ENCODE results near the gene MAGI2.

MAGI2 gene

GRCh38 chr7:79241288-79242060 is 212.0 kb downstream of the MAGI2 start:
- DNase-seq = no peak

DNA sequence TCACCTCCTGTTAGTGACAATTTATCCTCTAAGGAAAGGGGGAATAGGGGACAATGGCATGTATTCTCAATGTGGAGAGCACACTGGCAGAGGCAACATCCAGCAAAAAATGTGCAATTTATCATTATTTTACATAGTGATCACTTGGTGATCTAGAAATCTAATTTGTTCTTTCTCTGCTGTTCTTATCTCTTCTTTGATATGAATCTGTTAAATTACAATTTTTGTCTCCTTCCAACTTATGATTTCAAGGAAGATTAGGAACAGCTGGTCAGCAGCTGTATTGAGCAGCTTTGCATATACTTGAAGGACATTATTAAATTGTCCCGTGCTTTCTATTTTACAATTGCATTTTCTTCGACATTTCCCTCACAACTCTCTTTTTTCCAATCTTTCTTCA is 213.1 kb downstream of the MAGI2 start:
- DNase-seq = no peak

DNA sequence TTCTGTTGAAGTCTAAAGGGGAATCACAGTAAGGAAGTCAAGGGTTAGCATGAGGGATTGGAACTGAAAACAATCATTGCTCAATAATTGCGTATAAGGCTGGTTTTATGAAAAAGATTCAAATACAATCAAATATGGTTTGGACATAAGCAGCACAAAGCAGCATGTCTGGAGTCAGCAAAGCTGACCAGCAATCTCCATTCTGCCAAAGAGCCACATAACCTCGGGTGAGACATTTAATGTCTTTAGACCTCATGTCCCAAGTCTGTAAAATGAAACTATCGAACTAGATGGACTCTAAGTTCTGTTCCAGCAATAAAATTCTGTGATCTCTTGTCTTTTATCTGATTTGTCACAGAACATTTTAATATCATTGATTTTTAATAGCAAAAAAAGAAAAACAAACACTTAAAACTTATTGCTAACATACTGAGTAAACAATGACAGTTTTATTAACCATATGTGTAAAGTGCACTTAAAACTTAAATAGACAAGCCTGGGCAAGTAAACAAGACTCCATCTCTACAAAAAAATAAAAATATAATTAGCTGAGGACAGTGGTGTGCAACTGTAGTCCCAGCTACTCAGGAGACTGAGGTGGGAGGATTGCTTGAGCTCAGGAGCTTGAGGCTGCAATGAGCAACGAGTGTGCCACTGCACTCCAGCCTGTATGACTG is 217.0 kb downstream of the MAGI2 start:
- no peak for DNase-seq

DNA sequence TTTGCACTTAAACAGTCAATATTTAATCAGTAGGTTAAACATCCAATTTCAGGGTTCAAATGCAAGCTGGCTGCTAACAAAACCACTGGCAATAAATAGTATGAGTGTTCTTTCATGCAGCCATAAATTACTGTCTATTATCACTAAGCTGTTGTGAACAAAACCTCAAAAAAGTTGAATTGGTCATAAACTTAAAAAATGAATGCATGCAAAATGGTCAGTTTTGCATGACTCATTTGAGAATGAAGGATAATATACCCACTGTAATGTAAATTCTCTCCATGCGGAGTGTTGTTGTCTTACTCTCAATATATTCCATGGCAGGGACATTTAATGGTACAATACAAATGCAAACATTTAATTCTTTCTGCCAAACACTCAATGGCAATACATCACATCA is 226.4 kb downstream of the MAGI2 start:
- no peak for DNase-seq

DNA sequence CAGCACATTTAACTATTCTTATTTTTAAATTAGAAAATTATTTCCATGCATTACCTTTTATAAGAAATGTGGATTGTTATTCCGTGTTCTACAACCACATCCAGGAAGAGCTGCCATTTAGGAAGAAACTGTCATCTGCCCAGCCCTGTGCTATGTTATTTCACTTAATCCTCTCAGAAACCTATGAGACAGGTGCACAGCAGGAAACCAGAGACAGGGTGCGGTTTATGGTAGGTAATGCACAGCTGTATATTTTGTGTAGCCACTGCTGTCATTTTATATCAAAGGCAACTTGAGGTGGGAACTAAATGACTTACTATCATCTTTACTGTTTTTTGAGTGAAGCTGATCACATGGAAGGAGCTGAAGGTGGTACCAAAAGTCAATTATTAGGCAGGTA is 232.3 kb downstream of the MAGI2 start:
- DNase-seq = no peak

DNA sequence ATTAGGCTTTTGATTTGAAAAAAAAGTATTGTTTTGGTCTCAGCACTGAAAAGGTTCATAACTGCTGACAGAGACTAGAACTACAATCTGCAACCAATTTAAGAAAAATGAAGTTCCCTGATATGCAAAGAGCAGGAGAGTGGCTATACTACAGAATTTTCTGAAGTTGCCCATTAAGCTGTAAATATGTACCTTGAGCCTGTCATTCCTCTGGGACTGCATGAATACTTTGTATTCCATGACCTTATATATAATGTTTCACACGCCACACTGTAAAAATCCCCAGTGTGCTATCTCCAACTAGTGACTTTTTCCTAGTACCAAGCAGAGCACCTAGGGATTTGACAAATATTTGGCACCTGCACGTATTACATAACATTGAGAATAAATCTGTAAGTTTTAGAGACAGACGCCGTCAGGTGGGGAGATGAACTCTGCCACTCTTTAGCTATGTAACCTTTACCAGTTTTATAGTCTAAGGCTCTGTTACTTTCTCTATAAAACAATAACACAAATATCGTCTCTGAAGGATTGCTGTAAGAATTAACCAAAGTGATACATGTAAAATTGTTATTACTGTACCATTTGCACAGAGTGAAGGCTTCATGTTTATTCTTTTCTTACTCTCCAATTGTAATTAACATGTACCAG is 235.4 kb downstream of the MAGI2 start:
- no peak for DNase-seq

DNA sequence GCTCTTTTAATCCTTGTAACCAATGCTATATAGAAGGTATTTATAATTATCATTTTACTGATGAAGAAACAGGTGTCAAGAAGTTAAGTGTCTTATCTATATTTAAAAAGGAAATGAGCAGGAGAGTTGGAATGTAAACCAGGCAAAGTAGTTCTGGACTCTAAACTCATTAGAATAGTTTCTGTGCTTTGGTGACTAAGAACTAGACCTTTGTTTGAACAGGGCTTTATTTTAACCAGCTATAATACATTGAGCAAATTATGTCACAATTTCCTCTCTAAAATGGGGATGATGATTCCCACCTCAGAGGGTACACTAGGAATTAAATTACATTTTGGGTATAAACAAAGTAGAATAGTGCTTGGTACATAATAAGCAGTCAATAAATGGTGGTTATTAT is 236.0 kb downstream of the MAGI2 start:
- no peak for DNase-seq

DNA sequence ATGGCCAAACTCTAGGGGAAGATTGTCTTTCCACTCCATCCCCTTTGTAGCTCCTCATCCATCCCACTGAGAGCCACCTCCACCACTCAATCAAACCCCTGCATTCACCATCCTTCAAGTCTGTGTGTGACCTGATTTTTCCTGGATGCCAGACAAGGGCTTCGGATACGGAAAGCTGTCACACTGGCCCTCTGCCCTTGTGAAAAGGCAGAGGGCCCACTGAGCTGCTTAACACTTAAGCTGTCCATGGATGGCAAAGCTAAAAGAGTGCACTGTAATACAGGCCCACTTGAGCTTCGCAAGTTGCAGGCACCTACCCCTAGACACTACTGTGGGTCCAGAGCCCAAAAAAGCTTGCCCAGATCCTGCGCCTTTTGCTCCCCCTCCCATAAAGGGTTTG is 237.2 kb downstream of the MAGI2 start:
- DNase-seq = no peak

DNA sequence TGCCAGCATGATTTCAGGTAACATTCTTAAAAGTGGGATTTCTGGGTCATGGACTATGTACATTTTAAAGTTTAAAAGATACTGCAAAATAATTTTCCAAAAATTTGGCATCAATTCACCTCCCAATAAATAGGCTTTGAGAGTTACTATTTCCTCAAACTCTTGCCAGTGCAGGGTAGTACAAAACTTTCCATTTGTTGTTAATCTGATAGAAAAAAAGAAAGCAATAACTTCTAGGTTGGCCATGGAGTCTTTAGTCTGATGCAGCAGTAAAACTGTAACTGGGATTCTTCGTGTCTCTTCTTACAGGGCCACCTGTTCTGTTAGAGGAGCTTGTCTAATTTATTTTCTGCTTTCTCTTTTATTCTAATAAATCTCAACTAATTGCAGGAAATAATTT is 241.1 kb downstream of the MAGI2 start:
- DNase-seq = no peak

- DNase-seq = no peak
Observed at GRCh38 chr7:79211724-79212123, 241.7 kb downstream of the MAGI2 start.

DNA sequence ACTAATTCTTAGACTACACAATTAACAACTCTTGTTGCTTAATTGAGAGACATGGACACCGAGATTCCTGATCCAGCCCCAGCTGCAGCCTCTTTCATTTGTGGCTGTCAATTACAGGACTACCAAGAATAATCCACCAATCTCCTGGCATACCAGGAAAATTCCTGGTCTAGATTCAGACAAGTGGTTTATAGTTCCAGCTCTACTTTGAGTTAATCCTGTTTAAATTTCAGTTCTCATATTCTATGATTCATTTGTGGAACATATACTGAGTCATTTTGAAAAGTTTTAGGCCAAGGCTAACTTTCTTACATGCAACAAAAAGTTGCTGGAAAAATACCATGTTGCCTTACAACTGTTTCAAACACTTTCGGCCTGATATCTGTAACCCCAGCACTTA is 253.5 kb downstream of the MAGI2 start:
- DNase-seq = no peak

- no peak for DNase-seq
Observed at GRCh38 chr7:79199266-79199665, 254.2 kb downstream of the MAGI2 start.

- DNase-seq = no peak
Observed at GRCh38 chr7:79185605-79186004, 267.9 kb downstream of the MAGI2 start.

- no peak for DNase-seq
Observed at GRCh38 chr7:79182283-79182682, 271.2 kb downstream of the MAGI2 start.

GRCh38 chr7:79180533-79180932 is 272.9 kb downstream of the MAGI2 start:
- DNase-seq = no peak

- DNase-seq = peak in 1 of 2 experiments; percentile 61
Observed at GRCh38 chr7:79176859-79177477, 276.5 kb downstream of the MAGI2 start.

GRCh38 chr7:79175374-79175773 is 278.1 kb downstream of the MAGI2 start:
- DNase-seq = no peak

- DNase-seq = peak in 1 of 2 experiments; percentile 5
Observed at GRCh38 chr7:79165225-79165624, 288.2 kb downstream of the MAGI2 start.

DNA sequence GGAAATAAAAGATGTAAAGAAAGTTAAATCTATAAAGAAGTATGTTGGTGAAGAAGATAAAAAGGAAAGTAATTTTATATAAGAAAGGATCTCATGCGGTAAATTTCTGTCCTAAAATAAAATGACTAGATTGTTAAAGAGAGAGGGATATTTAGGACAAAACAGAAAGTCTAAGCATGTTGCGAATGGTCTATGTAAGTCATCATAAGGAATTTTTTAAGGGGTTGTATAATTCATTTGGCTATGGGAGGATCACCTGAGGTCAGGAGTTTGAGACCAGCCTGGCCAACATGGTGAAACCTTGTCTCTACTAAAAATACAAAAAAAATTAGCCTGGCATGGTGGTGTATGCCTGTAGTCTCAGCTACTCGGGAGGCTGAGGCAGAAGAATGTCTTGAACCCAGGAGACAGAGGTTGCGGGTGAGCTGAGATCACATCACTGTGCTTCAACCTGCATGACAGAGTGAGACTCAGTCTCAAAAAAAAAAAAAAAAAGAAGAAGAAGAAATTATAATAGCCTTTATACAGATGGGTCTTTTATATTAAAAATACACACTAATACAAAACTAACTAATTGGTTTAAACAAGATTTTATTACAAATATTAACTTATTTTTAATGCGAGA is 294.3 kb downstream of the MAGI2 start:
- no peak for DNase-seq

GRCh38 chr7:79157281-79157680 is 296.2 kb downstream of the MAGI2 start:
- DNase-seq = no peak

DNA sequence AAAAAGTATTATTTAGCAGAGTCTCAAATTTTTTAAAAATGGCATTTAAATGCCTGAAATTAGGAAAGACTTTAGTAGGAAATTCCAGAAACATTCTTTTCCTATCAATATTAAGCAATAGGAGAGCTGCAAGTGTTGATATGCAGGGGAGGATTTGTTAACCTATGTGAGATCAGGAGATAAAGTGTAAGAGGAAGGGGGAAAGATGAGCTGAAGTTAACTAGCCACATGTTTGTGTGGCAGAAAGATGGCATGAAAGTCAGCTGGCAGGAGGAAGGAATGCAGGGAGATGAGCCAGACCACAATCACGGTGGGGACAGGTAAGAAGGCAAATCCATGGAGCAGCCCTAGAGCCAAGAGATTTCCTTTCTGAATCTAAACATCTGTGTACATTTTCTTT is 303.6 kb downstream of the MAGI2 start:
- DNase-seq = no peak

DNA sequence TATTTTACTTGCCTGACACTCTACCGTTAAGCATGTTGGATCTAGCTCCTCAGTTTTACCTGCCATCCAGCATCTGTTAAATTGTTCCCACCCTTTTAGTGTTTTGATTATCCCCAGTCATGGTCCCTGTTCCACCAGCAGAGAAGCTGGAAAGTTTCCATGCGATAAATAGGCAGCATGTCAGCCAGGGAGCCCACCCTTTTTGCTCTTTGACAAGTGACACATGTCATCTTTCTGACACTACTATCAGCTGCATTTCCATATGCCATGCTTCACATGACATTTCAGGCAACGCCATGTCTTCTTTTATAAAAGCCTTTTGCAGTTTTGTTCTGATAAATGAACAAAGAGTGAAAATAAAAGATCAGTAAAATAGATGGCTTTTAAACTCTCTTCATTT is 310.8 kb downstream of the MAGI2 start:
- DNase-seq = no peak

GRCh38 chr7:79141252-79141651 is 312.2 kb downstream of the MAGI2 start:
- no peak for DNase-seq
